HG03442 (cell line): ENCODE measurements around the gene MROH8.
"Not testable (repeated sequence)": the region's sequence is repeated elsewhere in the genome, so short reads cannot be mapped to it uniquely, and the experiment has no call there.

Experiments
- ATAC-seq: cut with Tn5 transposase; IDR thresholded peaks from one replicate; pipeline ENCODE4 v1.9.1; 2021; ENCODE audit warnings: mild to moderate bottlenecking, moderate library complexity; ENCODE audit not compliant: unreplicated experiment

Gene MROH8

GRCh38 chr20:37095599-37096414 is 83.5 kb downstream of the MROH8 start, which contains the start of gene RBL1:
Gene RBL1, minus strand, starts transcription at chr20:37095997. Its CDS starts 69 bp downstream, at chr20:37095928.
- ATAC-seq = peak; percentile 71

GRCh38 chr20:37095108-37095598 is 84.2 kb downstream of the MROH8 start:
- peak; percentile 10 for ATAC-seq

- no peak for ATAC-seq
These were observed 88.9 kb downstream of the MROH8 start for GRCh38 chr20:37090407-37090806.

GRCh38 chr20:37081717-37082289 is 97.5 kb downstream of the MROH8 start:
- no peak for ATAC-seq

- no peak for ATAC-seq
These were observed 102.3 kb downstream of the MROH8 start for GRCh38 chr20:37077009-37077408.

- no peak for ATAC-seq
These were observed 103.2 kb downstream of the MROH8 start for GRCh38 chr20:37075932-37076685.

GRCh38 chr20:37072293-37073196 is 106.8 kb downstream of the MROH8 start:
- no peak for ATAC-seq

- ATAC-seq = no peak
These were observed 107.9 kb downstream of the MROH8 start for GRCh38 chr20:37071481-37071911.

- not testable (repeated sequence) for ATAC-seq
These were observed 109.8 kb downstream of the MROH8 start for GRCh38 chr20:37069563-37069962.

GRCh38 chr20:37066168-37066567 is 113.2 kb downstream of the MROH8 start:
- ATAC-seq = no peak

- ATAC-seq = no peak
These were observed 124.1 kb downstream of the MROH8 start for GRCh38 chr20:37055276-37055675.

GRCh38 chr20:37053230-37053950 is 126.0 kb downstream of the MROH8 start:
- no peak for ATAC-seq
